Neural cell (in vitro differentiated cells): ENCODE measurements around the gene CDHR5.

Experiments used
- EP300 ChIP-seq: fragments of 450-650 bp; conservative IDR thresholded peaks from 2 replicates; pipeline ENCODE4 v1.6.1; 2014; ENCODE audit warnings: antibody characterized with exemption, mild to moderate bottlenecking, moderate library complexity; ENCODE audit not compliant: poor library complexity, severe bottlenecking
- EZH2 ChIP-seq: fragments of 200-600, 300-800 bp; shearing (Covaris generic), sonication (generic); IDR thresholded peaks from 2 replicates; pipeline ENCODE4 v1.6.1; 2014; ENCODE audit warnings: antibody characterized with exemption, low read length, borderline replicate concordance, mild to moderate bottlenecking; ENCODE audit not compliant: insufficient read depth, poor library complexity, severe bottlenecking
- MXI1 ChIP-seq: fragments of 450-650 bp; conservative IDR thresholded peaks from 2 replicates; pipeline ENCODE4 v1.6.1; 2014; ENCODE audit warnings: antibody characterized with exemption, mild to moderate bottlenecking; ENCODE audit not compliant: poor library complexity, severe bottlenecking
- POLR2AphosphoS5 ChIP-seq: IDR thresholded peaks from 2 replicates; pipeline ENCODE4 v1.6.1; 2012
- RAD21 ChIP-seq: fragments of 450-650 bp; conservative IDR thresholded peaks from 2 replicates; pipeline ENCODE4 v1.6.1; 2014; ENCODE audit warnings: antibody characterized with exemption, mild to moderate bottlenecking, moderate library complexity
- SMC3 ChIP-seq: fragments of 450-650 bp; conservative IDR thresholded peaks from 2 replicates; pipeline ENCODE4 v1.6.1; 2014; ENCODE audit warnings: antibody characterized with exemption, mild to moderate bottlenecking, moderate library complexity; ENCODE audit not compliant: poor library complexity
- TAF1 ChIP-seq: IDR thresholded peaks from 2 replicates; pipeline ENCODE4 v1.6.1; 2012; ENCODE audit warnings: low read depth
- TF ChIP-seq, protein P1 (sequence below): fragments of 450-650 bp; IDR thresholded peaks from 2 replicates; pipeline ENCODE4 v1.5.1; 2014; ENCODE audit warnings: antibody characterized with exemption, mild to moderate bottlenecking, moderate library complexity; ENCODE audit not compliant: poor library complexity, severe bottlenecking
- TF ChIP-seq, protein P2 (sequence below): IDR thresholded peaks from 2 replicates; pipeline ENCODE4 v1.6.1; 2012; ENCODE audit warnings: borderline replicate concordance

DNA sequence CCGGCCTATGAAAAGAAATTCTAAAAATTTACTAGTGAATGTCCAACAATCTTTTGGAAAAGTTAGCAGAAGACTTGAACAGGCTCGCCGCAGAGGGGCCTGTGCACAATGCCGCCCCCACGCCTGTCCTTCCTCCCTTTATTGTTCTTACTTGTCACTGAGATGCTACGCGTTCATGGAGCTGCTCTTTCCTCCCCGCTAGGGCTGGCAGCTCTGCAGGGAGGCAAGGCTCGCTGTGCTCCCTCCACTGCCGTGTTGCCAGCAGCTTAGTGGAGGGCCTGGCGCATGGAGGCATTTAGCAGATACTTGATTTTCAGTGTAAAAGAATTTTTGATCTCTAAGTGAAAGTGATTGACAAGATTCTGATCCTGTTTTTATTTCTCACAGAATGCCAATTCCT, 33.8 kb downstream of the CDHR5 start:
- TF ChIP-seq POLR2AphosphoS5 (no peak), EZH2 (no peak), TAF1 (no peak), EP300 (no peak), SMC3 (no peak), RAD21 (no peak), MXI1 (no peak)
- TF ChIP-seq, protein P1, sequence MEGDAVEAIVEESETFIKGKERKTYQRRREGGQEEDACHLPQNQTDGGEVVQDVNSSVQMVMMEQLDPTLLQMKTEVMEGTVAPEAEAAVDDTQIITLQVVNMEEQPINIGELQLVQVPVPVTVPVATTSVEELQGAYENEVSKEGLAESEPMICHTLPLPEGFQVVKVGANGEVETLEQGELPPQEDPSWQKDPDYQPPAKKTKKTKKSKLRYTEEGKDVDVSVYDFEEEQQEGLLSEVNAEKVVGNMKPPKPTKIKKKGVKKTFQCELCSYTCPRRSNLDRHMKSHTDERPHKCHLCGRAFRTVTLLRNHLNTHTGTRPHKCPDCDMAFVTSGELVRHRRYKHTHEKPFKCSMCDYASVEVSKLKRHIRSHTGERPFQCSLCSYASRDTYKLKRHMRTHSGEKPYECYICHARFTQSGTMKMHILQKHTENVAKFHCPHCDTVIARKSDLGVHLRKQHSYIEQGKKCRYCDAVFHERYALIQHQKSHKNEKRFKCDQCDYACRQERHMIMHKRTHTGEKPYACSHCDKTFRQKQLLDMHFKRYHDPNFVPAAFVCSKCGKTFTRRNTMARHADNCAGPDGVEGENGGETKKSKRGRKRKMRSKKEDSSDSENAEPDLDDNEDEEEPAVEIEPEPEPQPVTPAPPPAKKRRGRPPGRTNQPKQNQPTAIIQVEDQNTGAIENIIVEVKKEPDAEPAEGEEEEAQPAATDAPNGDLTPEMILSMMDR = no peak
- TF ChIP-seq, protein P2, sequence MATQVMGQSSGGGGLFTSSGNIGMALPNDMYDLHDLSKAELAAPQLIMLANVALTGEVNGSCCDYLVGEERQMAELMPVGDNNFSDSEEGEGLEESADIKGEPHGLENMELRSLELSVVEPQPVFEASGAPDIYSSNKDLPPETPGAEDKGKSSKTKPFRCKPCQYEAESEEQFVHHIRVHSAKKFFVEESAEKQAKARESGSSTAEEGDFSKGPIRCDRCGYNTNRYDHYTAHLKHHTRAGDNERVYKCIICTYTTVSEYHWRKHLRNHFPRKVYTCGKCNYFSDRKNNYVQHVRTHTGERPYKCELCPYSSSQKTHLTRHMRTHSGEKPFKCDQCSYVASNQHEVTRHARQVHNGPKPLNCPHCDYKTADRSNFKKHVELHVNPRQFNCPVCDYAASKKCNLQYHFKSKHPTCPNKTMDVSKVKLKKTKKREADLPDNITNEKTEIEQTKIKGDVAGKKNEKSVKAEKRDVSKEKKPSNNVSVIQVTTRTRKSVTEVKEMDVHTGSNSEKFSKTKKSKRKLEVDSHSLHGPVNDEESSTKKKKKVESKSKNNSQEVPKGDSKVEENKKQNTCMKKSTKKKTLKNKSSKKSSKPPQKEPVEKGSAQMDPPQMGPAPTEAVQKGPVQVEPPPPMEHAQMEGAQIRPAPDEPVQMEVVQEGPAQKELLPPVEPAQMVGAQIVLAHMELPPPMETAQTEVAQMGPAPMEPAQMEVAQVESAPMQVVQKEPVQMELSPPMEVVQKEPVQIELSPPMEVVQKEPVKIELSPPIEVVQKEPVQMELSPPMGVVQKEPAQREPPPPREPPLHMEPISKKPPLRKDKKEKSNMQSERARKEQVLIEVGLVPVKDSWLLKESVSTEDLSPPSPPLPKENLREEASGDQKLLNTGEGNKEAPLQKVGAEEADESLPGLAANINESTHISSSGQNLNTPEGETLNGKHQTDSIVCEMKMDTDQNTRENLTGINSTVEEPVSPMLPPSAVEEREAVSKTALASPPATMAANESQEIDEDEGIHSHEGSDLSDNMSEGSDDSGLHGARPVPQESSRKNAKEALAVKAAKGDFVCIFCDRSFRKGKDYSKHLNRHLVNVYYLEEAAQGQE = no peak
